CD4-positive, alpha-beta T cell treated with Interleukin-6 for 4 hours (primary cell): ENCODE results near the gene SEC11A.
A peak's percentile ranks its signal among the peaks of the same experiment; 100 is the strongest.

Source experiments
- DNase-seq: peaks from one replicate; pipeline ENCODE4 v3.0.0-alpha.2; 2020; ENCODE audit warnings: mixed read lengths

Gene SEC11A

GRCh38 chr15:84634228-84634837 is 81.6 kb downstream of the SEC11A start:
- no peak for DNase-seq

DNA sequence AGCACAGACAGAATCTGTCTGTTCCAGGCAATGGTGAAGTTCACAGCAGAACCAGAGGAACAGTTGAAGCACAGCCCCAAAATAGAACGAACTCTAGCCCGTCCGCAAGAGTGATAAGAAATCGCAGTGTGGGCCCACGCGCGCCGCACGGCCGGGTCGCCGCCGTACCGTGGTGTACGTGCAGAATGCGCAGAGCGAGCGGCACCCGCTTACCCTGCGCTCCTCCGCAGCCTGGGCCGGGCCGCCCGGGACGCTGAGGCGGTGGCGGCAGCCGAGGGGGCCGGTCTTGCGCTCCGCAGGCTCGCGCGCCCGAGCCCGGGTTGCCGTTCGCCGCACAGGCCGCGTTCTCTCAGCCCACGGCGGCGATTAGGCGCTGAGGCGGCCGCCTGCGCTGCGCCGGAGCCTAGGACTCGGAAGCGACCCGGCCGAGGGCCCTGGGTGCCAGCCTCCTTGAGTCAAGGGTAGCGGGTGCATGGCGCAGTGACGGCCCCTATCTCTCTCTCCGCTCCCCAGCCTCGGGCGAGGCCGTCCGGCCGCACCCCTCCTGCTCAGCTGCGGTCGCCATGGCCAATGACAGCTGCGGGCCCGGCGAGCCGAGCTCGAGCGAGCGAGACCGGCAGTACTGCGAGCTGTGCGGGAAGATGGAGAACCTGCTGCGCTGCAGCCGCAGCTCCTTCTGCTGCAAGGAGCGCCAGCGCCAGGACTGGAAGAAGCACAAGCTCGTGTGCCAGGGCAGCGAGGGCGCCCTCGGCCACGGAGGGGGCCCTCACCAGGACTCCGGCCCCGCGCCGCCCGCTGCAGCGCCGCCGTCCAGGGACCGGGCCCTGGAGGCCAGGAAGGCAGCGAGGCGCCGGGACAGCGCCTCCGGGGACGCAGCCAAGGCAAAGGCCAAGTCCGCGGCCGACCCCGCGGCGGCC is 82.4 kb downstream of the SEC11A start:
- peak; percentile 74 for DNase-seq

DNA sequence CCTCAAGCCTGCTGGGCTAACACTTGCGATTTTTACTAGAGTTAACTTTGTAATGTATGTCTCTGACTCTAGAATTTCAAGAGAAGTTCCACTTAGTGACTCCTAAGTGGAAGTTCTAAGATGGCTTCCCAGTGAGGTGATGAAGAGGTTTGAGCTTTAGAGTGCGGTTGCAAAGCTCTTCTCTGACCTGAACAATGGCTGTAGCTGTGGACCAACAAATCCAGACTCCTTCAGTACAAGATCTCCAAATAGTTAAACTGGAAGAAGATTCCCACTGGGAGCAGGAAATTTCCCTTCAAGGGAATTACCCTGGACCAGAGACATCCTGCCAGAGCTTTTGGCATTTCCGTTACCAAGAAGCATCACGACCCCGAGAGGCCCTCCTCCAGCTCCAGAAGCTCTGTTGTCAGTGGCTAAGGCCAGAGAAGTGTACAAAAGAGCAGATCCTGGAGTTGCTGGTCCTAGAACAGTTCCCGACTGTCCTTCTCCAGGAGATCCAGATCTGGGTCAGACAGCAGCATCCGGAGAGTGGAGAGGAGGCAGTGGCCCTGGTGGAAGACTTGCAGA is 84.2 kb downstream of the SEC11A start:
- DNase-seq: no peak

DNA sequence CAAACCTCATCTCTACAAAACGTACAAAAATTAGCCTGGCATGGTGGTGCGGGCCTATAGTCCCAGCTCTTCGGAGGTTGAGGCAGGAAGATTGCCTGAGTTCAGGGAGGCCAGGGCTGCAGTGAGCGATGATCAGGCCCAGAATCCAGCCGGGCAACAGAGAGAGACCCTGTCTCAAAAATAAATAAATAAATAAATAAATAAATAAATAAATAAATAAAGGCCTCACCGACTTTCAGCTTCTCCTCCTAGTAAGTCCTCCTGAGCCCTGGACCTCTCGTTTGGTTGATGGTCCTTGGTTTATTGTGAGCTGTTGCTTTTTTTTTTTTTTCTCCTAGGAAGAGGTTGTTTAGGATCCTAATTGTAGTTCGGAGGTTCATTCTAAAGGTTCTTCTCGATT is 86.9 kb downstream of the SEC11A start:
- no peak for DNase-seq

- DNase-seq: no peak
Observed at GRCh38 chr15:84625123-84625522, 90.8 kb downstream of the SEC11A start.

DNA sequence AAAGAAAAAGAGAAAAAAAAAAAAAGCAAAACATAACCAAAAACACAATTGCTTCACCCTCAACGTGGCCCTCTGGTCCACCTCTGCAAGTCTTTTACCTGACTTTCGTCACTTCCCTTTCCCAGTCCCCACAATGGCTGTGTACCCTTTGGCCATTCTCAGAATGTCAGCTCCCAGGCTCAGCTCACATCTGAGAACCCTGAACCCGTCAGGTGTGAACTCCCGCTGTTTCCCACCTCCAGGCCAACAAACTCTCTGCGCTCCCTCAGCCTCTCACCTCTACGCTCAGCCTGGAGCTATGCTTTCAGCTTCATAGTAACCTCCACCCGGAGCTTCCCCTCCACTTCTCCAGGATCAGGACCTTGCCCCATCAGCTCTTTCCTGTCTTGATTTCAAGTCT is 91.6 kb downstream of the SEC11A start:
- no peak for DNase-seq

DNA sequence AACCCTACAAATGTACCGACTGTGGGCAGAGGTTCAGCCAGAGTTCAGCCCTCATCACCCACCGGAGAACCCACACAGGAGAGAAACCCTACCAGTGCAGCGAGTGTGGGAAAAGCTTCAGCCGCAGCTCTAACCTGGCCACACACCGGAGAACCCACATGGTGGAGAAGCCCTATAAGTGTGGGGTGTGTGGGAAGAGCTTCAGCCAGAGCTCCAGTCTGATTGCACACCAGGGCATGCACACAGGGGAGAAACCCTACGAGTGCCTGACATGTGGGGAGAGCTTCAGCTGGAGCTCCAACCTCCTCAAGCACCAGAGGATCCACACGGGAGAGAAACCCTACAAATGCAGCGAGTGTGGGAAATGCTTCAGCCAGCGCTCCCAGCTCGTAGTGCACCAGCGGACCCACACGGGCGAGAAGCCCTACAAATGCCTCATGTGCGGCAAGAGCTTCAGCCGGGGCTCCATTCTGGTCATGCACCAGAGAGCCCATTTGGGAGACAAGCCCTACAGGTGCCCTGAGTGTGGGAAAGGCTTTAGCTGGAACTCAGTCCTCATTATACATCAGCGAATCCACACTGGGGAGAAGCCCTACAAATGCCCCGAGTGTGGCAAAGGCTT is 94.5 kb downstream of the SEC11A start:
- no peak for DNase-seq

DNA sequence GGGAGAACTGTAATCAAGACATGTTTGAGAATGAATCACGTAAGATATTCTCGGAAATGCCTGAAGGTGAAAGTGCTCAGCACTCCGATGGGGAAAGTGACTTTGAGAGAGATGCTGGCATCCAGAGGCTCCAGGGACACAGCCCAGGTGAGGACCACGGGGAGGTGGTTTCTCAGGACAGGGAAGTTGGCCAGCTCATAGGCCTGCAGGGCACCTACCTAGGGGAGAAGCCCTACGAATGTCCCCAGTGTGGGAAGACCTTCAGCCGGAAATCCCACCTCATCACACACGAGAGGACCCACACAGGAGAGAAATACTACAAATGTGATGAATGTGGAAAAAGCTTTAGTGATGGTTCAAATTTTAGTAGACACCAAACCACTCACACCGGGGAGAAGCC is 95.3 kb downstream of the SEC11A start:
- DNase-seq: no peak
